Left colon (tissue), 2 donors: ENCODE data around the gene MPPED1. TPM values are rescaled to one million over a fixed set of nuclear protein-coding genes. Genes with fewer than 3 reads are reported as not detected.

Source experiments
- ATAC-seq: fragments of 200-7000 bp; cut with Tn5 transposase; one replicate; pipeline ENCODE4 v1.9.1; 2020; ENCODE audit warnings: mild to moderate bottlenecking, moderate library complexity
- DNase-seq, 2 donors: peaks; one replicate each; pipeline ENCODE4 v3.0.0-alpha.2; 2020
- intact Hi-C, 2 donors: fragments of 100-400 bp; cut with DNase I in 1 of 2; cut with micrococcal nuclease in 1 of 2; formaldehyde crosslinking; loops; one replicate each; pipeline versions ENCODE4 v1.11.2 to v1.14.0; 2022; cut with DNase I, micrococcal nuclease
- total RNA-seq, 2 donors: library from RNA; stranded (reverse); fragmentation: NEBNext Ultra II Directional; extraction: Animal tissue kit (Norgen Biotek cat#: 25700); gene quantifications; one replicate each; pipeline ENCODE4 v1.2.1, GENCODE V29; 2021
- donor health status: DM: no; HTN: no; CAD: no.
- donor health status: DM: yes; HTN: yes; CAD: no.

MPPED1 gene
- total RNA-seq, 2 donors from 2014 or later: not detected

GRCh38 chr22:43462701-43463100 lies 50.9 kb downstream of the MPPED1 start:
- ATAC-seq (no peak), DNase-seq (no peak)
- intact Hi-C loops: no loop called here

GRCh38 chr22:43464809-43465208 lies 53.0 kb downstream of the MPPED1 start:
- DNase-seq (no peak), ATAC-seq (no peak)
- intact Hi-C loops: no loop called here

- no peak for ATAC-seq
- intact Hi-C loops: no loop called here
- DNase-seq: no peak
Measured at GRCh38 chr22:43465291-43466015, 53.6 kb downstream of the MPPED1 start.

GRCh38 chr22:43466710-43467109 lies 54.9 kb downstream of the MPPED1 start:
- DNase-seq (no peak), ATAC-seq (no peak)
- intact Hi-C loops: no loop called here

- ATAC-seq: no peak
- intact Hi-C loops: no loop called here
- DNase-seq: no peak
Measured at GRCh38 chr22:43467216-43467940, 55.6 kb downstream of the MPPED1 start.

GRCh38 chr22:43470253-43470652 lies 58.4 kb downstream of the MPPED1 start:
- intact Hi-C loops: no loop called here
- DNase-seq (no peak), ATAC-seq (no peak)

- DNase-seq (no peak), ATAC-seq (no peak)
- intact Hi-C loops: no loop called here
Measured at GRCh38 chr22:43470941-43471585, 59.2 kb downstream of the MPPED1 start.

GRCh38 chr22:43471606-43472135 lies 59.9 kb downstream of the MPPED1 start:
- no peak for ATAC-seq
- DNase-seq: no peak
- intact Hi-C loops: no loop called here

GRCh38 chr22:43473031-43473430 lies 61.2 kb downstream of the MPPED1 start:
- DNase-seq (no peak), ATAC-seq (no peak)
- intact Hi-C loops: no loop called here

- no peak for DNase-seq
- intact Hi-C loops: no loop called here
- ATAC-seq: no peak
Measured at GRCh38 chr22:43473441-43473840, 61.6 kb downstream of the MPPED1 start.

GRCh38 chr22:43474161-43475101 lies 62.6 kb downstream of the MPPED1 start:
- ATAC-seq (no peak), DNase-seq (no peak)
- intact Hi-C loops: no loop called here

- DNase-seq: no peak
- ATAC-seq: no peak
- intact Hi-C loops: no loop called here
Measured at GRCh38 chr22:43475549-43476076, 63.8 kb downstream of the MPPED1 start.

GRCh38 chr22:43476341-43476740 lies 64.5 kb downstream of the MPPED1 start:
- no peak for ATAC-seq
- DNase-seq: no peak
- intact Hi-C loops: no loop called here

- ATAC-seq (no peak), DNase-seq (no peak)
- intact Hi-C loops: no loop called here
Measured at GRCh38 chr22:43476751-43477725, 65.2 kb downstream of the MPPED1 start.

- no peak for ATAC-seq
- no peak for DNase-seq
- intact Hi-C loops: no loop called here
Measured at GRCh38 chr22:43477966-43478365, 66.2 kb downstream of the MPPED1 start.

GRCh38 chr22:43478621-43479300 lies 66.9 kb downstream of the MPPED1 start:
- no peak for ATAC-seq
- no peak for DNase-seq
- intact Hi-C loops: no loop called here
